ENCODE results near the gene SNCB.

The SNCB gene

DNA sequence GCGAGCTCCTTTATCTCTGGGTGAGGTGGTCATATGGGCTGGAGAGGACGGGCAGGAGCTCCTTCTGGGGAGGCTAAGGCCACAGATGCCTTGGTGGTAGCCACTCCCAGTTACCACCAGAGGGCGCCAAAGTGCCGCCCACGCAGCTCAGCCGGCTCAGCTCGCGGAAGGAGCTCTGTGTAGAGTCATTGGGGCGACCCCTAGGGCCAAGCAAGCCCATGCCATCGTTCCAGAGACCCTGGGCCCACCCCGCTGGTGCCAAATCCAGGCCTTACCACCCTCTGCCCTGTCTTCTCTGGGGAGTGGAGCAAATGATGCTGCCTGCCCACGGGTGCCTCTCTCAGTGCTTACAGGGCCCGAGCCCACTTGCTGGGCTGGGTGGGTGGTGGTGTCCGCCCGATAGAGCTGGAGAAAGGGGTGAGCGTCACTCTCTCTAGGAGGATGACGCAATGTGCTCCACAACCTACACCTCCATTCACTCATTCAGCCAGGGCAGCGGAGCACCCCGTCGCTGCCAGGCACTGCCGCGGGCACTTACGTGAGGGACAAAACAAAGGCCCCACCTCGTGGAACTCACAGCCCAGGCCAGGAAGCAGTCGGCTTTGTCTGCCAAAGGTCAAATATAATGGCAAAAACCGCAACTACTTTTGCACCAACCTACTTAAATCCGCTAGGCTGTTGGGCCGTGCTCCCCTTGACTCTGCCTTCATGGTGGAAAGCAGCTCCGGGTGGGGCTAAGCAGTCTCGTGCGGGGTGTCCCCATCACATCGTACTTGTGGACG lies 30.7 kb upstream of the SNCB start:
- H3K4me3 ChIP-seq (ENCODE audit: low read depth, low read length) = no peak overlapping the region
- TF ChIP-seq, protein P1, sequence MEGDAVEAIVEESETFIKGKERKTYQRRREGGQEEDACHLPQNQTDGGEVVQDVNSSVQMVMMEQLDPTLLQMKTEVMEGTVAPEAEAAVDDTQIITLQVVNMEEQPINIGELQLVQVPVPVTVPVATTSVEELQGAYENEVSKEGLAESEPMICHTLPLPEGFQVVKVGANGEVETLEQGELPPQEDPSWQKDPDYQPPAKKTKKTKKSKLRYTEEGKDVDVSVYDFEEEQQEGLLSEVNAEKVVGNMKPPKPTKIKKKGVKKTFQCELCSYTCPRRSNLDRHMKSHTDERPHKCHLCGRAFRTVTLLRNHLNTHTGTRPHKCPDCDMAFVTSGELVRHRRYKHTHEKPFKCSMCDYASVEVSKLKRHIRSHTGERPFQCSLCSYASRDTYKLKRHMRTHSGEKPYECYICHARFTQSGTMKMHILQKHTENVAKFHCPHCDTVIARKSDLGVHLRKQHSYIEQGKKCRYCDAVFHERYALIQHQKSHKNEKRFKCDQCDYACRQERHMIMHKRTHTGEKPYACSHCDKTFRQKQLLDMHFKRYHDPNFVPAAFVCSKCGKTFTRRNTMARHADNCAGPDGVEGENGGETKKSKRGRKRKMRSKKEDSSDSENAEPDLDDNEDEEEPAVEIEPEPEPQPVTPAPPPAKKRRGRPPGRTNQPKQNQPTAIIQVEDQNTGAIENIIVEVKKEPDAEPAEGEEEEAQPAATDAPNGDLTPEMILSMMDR (conservative IDR thresholded peaks at IDR 0.05; ENCODE audit: low read depth, low read length) = peak; percentile 93
- DNase-seq (ENCODE audit: low read depth) = peak; percentile 81

GRCh38 chr5:176660530-176660859 lies 30.2 kb upstream of the SNCB start:
- no peak for DNase-seq (ENCODE audit: low read depth)
- TF ChIP-seq, protein P1 (conservative IDR thresholded peaks at IDR 0.05; ENCODE audit: low read depth, low read length) = no peak
- H3K4me3 ChIP-seq (ENCODE audit: low read depth, low read length) = no peak overlapping the region

GRCh38 chr5:176659860-176660461 lies 29.6 kb upstream of the SNCB start:
- TF ChIP-seq, protein P1 (conservative IDR thresholded peaks at IDR 0.05; ENCODE audit: low read depth, low read length) = no peak
- H3K4me3 ChIP-seq (ENCODE audit: low read depth, low read length) = no peak overlapping the region
- no peak for DNase-seq (ENCODE audit: low read depth)

- DNase-seq (ENCODE audit: low read depth) = no peak
- no peak overlapping the region for H3K4me3 ChIP-seq (ENCODE audit: low read depth, low read length)
- TF ChIP-seq, protein P1 (conservative IDR thresholded peaks at IDR 0.05; ENCODE audit: low read depth, low read length) = no peak
Observed at GRCh38 chr5:176659512-176659839, 29.1 kb upstream of the SNCB start.

GRCh38 chr5:176658817-176659511 lies 28.6 kb upstream of the SNCB start:
- no peak overlapping the region for H3K4me3 ChIP-seq (ENCODE audit: low read depth, low read length)
- DNase-seq (ENCODE audit: low read depth) = peak; percentile 72
- TF ChIP-seq, protein P1 (conservative IDR thresholded peaks at IDR 0.05; ENCODE audit: low read depth, low read length) = no peak

- peak; percentile 80 for DNase-seq (ENCODE audit: low read depth)
- TF ChIP-seq, protein P1 (conservative IDR thresholded peaks at IDR 0.05; ENCODE audit: low read depth, low read length) = peak; percentile 86
- no peak overlapping the region for H3K4me3 ChIP-seq (ENCODE audit: low read depth, low read length)
Observed at GRCh38 chr5:176658007-176658599, 27.8 kb upstream of the SNCB start.

Measured in choroid plexus epithelial cell (primary cell).